ENCODE measurements around the gene EEF1AKMT2. TPM values are rescaled to one million over a fixed set of nuclear protein-coding genes. Genes with fewer than 3 reads are reported as not detected.

EEF1AKMT2 gene
- total RNA-seq, 1 donor from 2014 or later, result 20.5 TPM

GRCh38 chr10:124740369-124741280, 51.1 kb downstream of the EEF1AKMT2 start:
- Mint-ChIP-seq H3K4me1 (ENCODE audit: low read depth) (peaks cover 56% of the 10 kb centered on the region), H3K36me3 (ENCODE audit: low read depth) (peaks cover 26% of the 10 kb centered on the region), H3K27me3 (ENCODE audit: insufficient read depth) (peaks cover 9% of the 10 kb centered on the region), H3K4me3 (peak overlapping the region; percentile 97), H3K27ac (peak overlapping the region; percentile 76), H3K9me3 (no peaks in the 10 kb centered on the region)
- no peak for DNase-seq (ENCODE audit: low spot score)
- intact Hi-C loops (cut with micrococcal nuclease), result loop anchor here (1.0 to 5.0 kb wide), 10 partner anchors 7 to 210 kb away; no protein-coding TSS in a partner anchor

- Mint-ChIP-seq H3K4me3 (peak overlapping the region; percentile 24), H3K27ac (no peak overlapping the region), H3K4me1 (ENCODE audit: low read depth) (peaks cover 56% of the 10 kb centered on the region), H3K36me3 (ENCODE audit: low read depth) (peaks cover 30% of the 10 kb centered on the region), H3K9me3 (no peaks in the 10 kb centered on the region), H3K27me3 (ENCODE audit: insufficient read depth) (peaks cover 9% of the 10 kb centered on the region)
- intact Hi-C loops (cut with micrococcal nuclease), result loop anchor here (5.0 kb wide), 1 partner anchor 177 kb away; no protein-coding TSS in a partner anchor
- no peak for DNase-seq (ENCODE audit: low spot score)
Observed at GRCh38 chr10:124739986-124740368, 51.7 kb downstream of the EEF1AKMT2 start.

- peaks cover 57% of the 10 kb centered on the region for H3K4me1 Mint-ChIP-seq (ENCODE audit: low read depth)
- H3K36me3 Mint-ChIP-seq (ENCODE audit: low read depth), result peaks cover 32% of the 10 kb centered on the region
- H3K9me3 Mint-ChIP-seq, result no peaks in the 10 kb centered on the region
- peaks cover 9% of the 10 kb centered on the region for H3K27me3 Mint-ChIP-seq (ENCODE audit: insufficient read depth)
- H3K4me3 Mint-ChIP-seq, result peak overlapping the region; percentile 25
- no peak overlapping the region for H3K27ac Mint-ChIP-seq
- DNase-seq (ENCODE audit: low spot score), result no peak
- intact Hi-C loops (cut with micrococcal nuclease), result no loop called here
Observed at GRCh38 chr10:124739119-124739921, 52.4 kb downstream of the EEF1AKMT2 start.

GRCh38 chr10:124738441-124738840, 53.2 kb downstream of the EEF1AKMT2 start:
- no peaks in the 10 kb centered on the region for H3K9me3 Mint-ChIP-seq
- H3K4me3 Mint-ChIP-seq, result no peak overlapping the region
- no peak for DNase-seq (ENCODE audit: low spot score)
- intact Hi-C loops (cut with micrococcal nuclease), result no loop called here
- no peak overlapping the region for H3K27ac Mint-ChIP-seq
- H3K4me1 Mint-ChIP-seq (ENCODE audit: low read depth), result peaks cover 66% of the 10 kb centered on the region
- H3K27me3 Mint-ChIP-seq (ENCODE audit: insufficient read depth), result peaks cover 9% of the 10 kb centered on the region
- H3K36me3 Mint-ChIP-seq (ENCODE audit: low read depth), result peaks cover 37% of the 10 kb centered on the region

- no peak overlapping the region for H3K4me3 Mint-ChIP-seq
- no peak overlapping the region for H3K27ac Mint-ChIP-seq
- intact Hi-C loops (cut with micrococcal nuclease), result no loop called here
- DNase-seq (ENCODE audit: low spot score), result no peak
- no peaks in the 10 kb centered on the region for H3K9me3 Mint-ChIP-seq
- H3K36me3 Mint-ChIP-seq (ENCODE audit: low read depth), result peaks cover 40% of the 10 kb centered on the region
- H3K27me3 Mint-ChIP-seq (ENCODE audit: insufficient read depth), result peaks cover 9% of the 10 kb centered on the region
- peaks cover 71% of the 10 kb centered on the region for H3K4me1 Mint-ChIP-seq (ENCODE audit: low read depth)
Observed at GRCh38 chr10:124737708-124738107, 54.0 kb downstream of the EEF1AKMT2 start.

GRCh38 chr10:124737221-124737620, 54.5 kb downstream of the EEF1AKMT2 start:
- Mint-ChIP-seq H3K4me3 (no peak overlapping the region), H3K27me3 (ENCODE audit: insufficient read depth) (peaks cover 9% of the 10 kb centered on the region), H3K9me3 (no peaks in the 10 kb centered on the region), H3K27ac (peak overlapping the region; percentile 21), H3K4me1 (ENCODE audit: low read depth) (peaks cover 70% of the 10 kb centered on the region), H3K36me3 (ENCODE audit: low read depth) (peaks cover 40% of the 10 kb centered on the region)
- intact Hi-C loops (cut with micrococcal nuclease), result no loop called here
- DNase-seq (ENCODE audit: low spot score), result no peak

- Mint-ChIP-seq H3K27ac (no peak overlapping the region), H3K27me3 (ENCODE audit: insufficient read depth) (peaks cover 8% of the 10 kb centered on the region), H3K36me3 (ENCODE audit: low read depth) (peaks cover 40% of the 10 kb centered on the region), H3K9me3 (no peaks in the 10 kb centered on the region), H3K4me3 (no peak overlapping the region), H3K4me1 (ENCODE audit: low read depth) (peaks cover 70% of the 10 kb centered on the region)
- intact Hi-C loops (cut with micrococcal nuclease), result no loop called here
- no peak for DNase-seq (ENCODE audit: low spot score)
Observed at GRCh38 chr10:124736491-124737136, 55.1 kb downstream of the EEF1AKMT2 start.

GRCh38 chr10:124735491-124736286, 56.0 kb downstream of the EEF1AKMT2 start:
- Mint-ChIP-seq H3K4me1 (ENCODE audit: low read depth) (peaks cover 62% of the 10 kb centered on the region), H3K27me3 (ENCODE audit: insufficient read depth) (peaks cover 5% of the 10 kb centered on the region), H3K27ac (no peak overlapping the region), H3K36me3 (ENCODE audit: low read depth) (peaks cover 34% of the 10 kb centered on the region), H3K9me3 (no peaks in the 10 kb centered on the region), H3K4me3 (no peak overlapping the region)
- DNase-seq (ENCODE audit: low spot score), result no peak
- intact Hi-C loops (cut with micrococcal nuclease), result no loop called here

- H3K4me3 Mint-ChIP-seq, result peak overlapping the region; percentile 27
- intact Hi-C loops (cut with micrococcal nuclease), result no loop called here
- peak overlapping the region; percentile 60 for H3K27ac Mint-ChIP-seq
- H3K27me3 Mint-ChIP-seq (ENCODE audit: insufficient read depth), result peaks cover 5% of the 10 kb centered on the region
- H3K9me3 Mint-ChIP-seq, result no peaks in the 10 kb centered on the region
- H3K36me3 Mint-ChIP-seq (ENCODE audit: low read depth), result peaks cover 42% of the 10 kb centered on the region
- no peak for DNase-seq (ENCODE audit: low spot score)
- peaks cover 58% of the 10 kb centered on the region for H3K4me1 Mint-ChIP-seq (ENCODE audit: low read depth)
Observed at GRCh38 chr10:124734311-124735166, 57.1 kb downstream of the EEF1AKMT2 start.

GRCh38 chr10:124733571-124734245, 58.0 kb downstream of the EEF1AKMT2 start:
- Mint-ChIP-seq H3K4me3 (peak overlapping the region; percentile 53), H3K27ac (peak overlapping the region; percentile 60), H3K4me1 (ENCODE audit: low read depth) (peaks cover 58% of the 10 kb centered on the region), H3K27me3 (ENCODE audit: insufficient read depth) (peaks cover 2% of the 10 kb centered on the region), H3K9me3 (no peaks in the 10 kb centered on the region), H3K36me3 (ENCODE audit: low read depth) (peaks cover 40% of the 10 kb centered on the region)
- no peak for DNase-seq (ENCODE audit: low spot score)
- intact Hi-C loops (cut with micrococcal nuclease), result loop anchor here (1.0 kb wide), 3 partner anchors 8 to 15 kb away; no protein-coding TSS in a partner anchor
